Loucy (cell line): ENCODE results near the gene ADD1.

ENCODE experiments used
- CTCF ChIP-seq: fragments of 200-600 bp; sonication (generic); conservative IDR thresholded peaks from 2 replicates; pipeline ENCODE4 v1.5.1; 2014; ENCODE audit warnings: mild to moderate bottlenecking, antibody characterized with exemption, low read length
- EZH2phosphoT487 ChIP-seq: fragments of 200-600 bp; IDR thresholded peaks from 2 replicates; pipeline ENCODE4 v1.6.1; 2018; ENCODE audit warnings: antibody characterized with exemption, mild to moderate bottlenecking, moderate library complexity, borderline replicate concordance

GRCh38 chr4:2930758-2931511, 87.3 kb downstream of the ADD1 start:
- TF ChIP-seq CTCF (no peak), EZH2phosphoT487 (no peak)
